BE2C (cell line): ENCODE results near the gene STOM.
"Not testable (repeated sequence)": the region's sequence is repeated elsewhere in the genome, so short reads cannot be mapped to it uniquely, and the experiment has no call there.

Source experiments
- DNase-seq: peaks from one replicate; pipeline ENCODE4 v3.0.0-alpha.2; 2020
- H3K27me3 ChIP-seq: fragments of 250-450 bp; sonication (Bioruptor Pico); 2 replicates; pipeline ENCODE4 v1.5.1; 2020; ENCODE audit warnings: mild to moderate bottlenecking
- H3K36me3 ChIP-seq: fragments of 250-450 bp; sonication (Bioruptor Pico); 2 replicates; pipeline ENCODE4 v1.5.1; 2020; ENCODE audit warnings: mild to moderate bottlenecking
- H3K4me1 ChIP-seq: fragments of 250-450 bp; sonication (Bioruptor Pico); 2 replicates; pipeline ENCODE4 v1.5.1; 2020
- H3K4me3 ChIP-seq: 2 replicates; pipeline ENCODE4 v1.5.1; 2011; ENCODE audit warnings: low read depth, low read length
- H3K9me3 ChIP-seq: fragments of 250-450 bp; sonication (Bioruptor Pico); 2 replicates; pipeline ENCODE4 v1.5.1; 2020
- CTCF ChIP-seq: IDR thresholded peaks from 2 replicates; pipeline ENCODE4 v1.5.1; 2012; ENCODE audit warnings: mild to moderate bottlenecking, low read depth, low read length

The STOM gene

GRCh38 chr9:121399126-121399882 is 29.3 kb upstream of the STOM start:
- TF ChIP-seq CTCF = no peak
- Histone ChIP-seq H3K4me3 (no peak overlapping the region), H3K36me3 (no peaks in the 10 kb centered on the region), H3K4me1 (no peaks in the 10 kb centered on the region), H3K9me3 (no peaks in the 10 kb centered on the region), H3K27me3 (no peaks in the 10 kb centered on the region; the same call in 1 of the 2 replicates)
- no peak for DNase-seq

GRCh38 chr9:121398374-121398773 is 28.3 kb upstream of the STOM start:
- no peaks in the 10 kb centered on the region for H3K36me3 ChIP-seq
- H3K27me3 ChIP-seq = no peaks in the 10 kb centered on the region; the same call in 1 of the 2 replicates
- DNase-seq = no peak
- no peak for TF ChIP-seq CTCF
- no peaks in the 10 kb centered on the region for H3K9me3 ChIP-seq
- H3K4me3 ChIP-seq = no peak overlapping the region
- H3K4me1 ChIP-seq = no peaks in the 10 kb centered on the region

- H3K36me3 ChIP-seq, DNase-seq, H3K27me3 ChIP-seq, H3K4me1 ChIP-seq, H3K9me3 ChIP-seq, H3K4me3 ChIP-seq: not testable (repeated sequence)
These were observed 27.2 kb upstream of the STOM start for GRCh38 chr9:121397277-121397676.

- no peaks in the 10 kb centered on the region for H3K4me1 ChIP-seq
- no peaks in the 10 kb centered on the region for H3K36me3 ChIP-seq
- no peaks in the 10 kb centered on the region for H3K9me3 ChIP-seq
- TF ChIP-seq CTCF = no peak
- no peak overlapping the region for H3K4me3 ChIP-seq
- H3K27me3 ChIP-seq = peaks cover 5% of the 10 kb centered on the region; the same call in 1 of the 2 replicates
- DNase-seq = no peak
These were observed 25.5 kb upstream of the STOM start for GRCh38 chr9:121395558-121395957.

GRCh38 chr9:121394292-121394691 is 24.2 kb upstream of the STOM start:
- no peak for DNase-seq
- Histone ChIP-seq H3K27me3 (peaks cover 5% of the 10 kb centered on the region; the same call in 1 of the 2 replicates), H3K9me3 (no peaks in the 10 kb centered on the region), H3K4me1 (no peaks in the 10 kb centered on the region), H3K4me3 (no peak overlapping the region), H3K36me3 (no peaks in the 10 kb centered on the region)
- no peak for TF ChIP-seq CTCF

- TF ChIP-seq CTCF = no peak
- Histone ChIP-seq H3K4me1 (no peaks in the 10 kb centered on the region), H3K27me3 (peaks cover 5% of the 10 kb centered on the region; the same call in 1 of the 2 replicates), H3K9me3 (no peaks in the 10 kb centered on the region), H3K36me3 (no peaks in the 10 kb centered on the region), H3K4me3 (no peak overlapping the region)
- no peak for DNase-seq
These were observed 23.3 kb upstream of the STOM start for GRCh38 chr9:121393318-121393717.
